Adipocyte (in vitro differentiated cells): ENCODE measurements around the gene CADM2.
A peak's percentile ranks its signal among the peaks of the same experiment; 100 is the strongest.

Experiments used
- DNase-seq: peaks from one replicate; pipeline ENCODE4 v3.0.0-alpha.2; 2015; ENCODE audit warnings: low read depth
- H3K27me3 ChIP-seq: replicated peaks from 2 replicates; pipeline ENCODE4 v1.7.0; 2013; ENCODE audit warnings: mild to moderate bottlenecking, low read length, moderate library complexity; ENCODE audit not compliant: control insufficient read depth, insufficient read depth
- H3K36me3 ChIP-seq: 2 replicates; pipeline ENCODE4 v1.7.0; 2013; ENCODE audit warnings: low read length, mild to moderate bottlenecking, moderate library complexity; ENCODE audit not compliant: control insufficient read depth, insufficient read depth, severe bottlenecking
- H3K4me1 ChIP-seq: 2 replicates; pipeline ENCODE4 v1.7.0; 2013; ENCODE audit warnings: mild to moderate bottlenecking, low read length, moderate library complexity; ENCODE audit not compliant: control insufficient read depth, insufficient read depth
- H3K4me3 ChIP-seq: 2 replicates; pipeline ENCODE4 v1.7.0; 2013; ENCODE audit warnings: mild to moderate bottlenecking, low read length, moderate library complexity
- H3K9ac ChIP-seq: 2 replicates; pipeline ENCODE4 v1.7.0; 2013; ENCODE audit warnings: mild to moderate bottlenecking, low read length, moderate library complexity
- H3K9me3 ChIP-seq: 2 replicates; pipeline ENCODE4 v1.7.0; 2013; ENCODE audit warnings: mild to moderate bottlenecking, low read length, moderate library complexity; ENCODE audit not compliant: control insufficient read depth

CADM2 gene

GRCh38 chr3:85574006-85574705 lies 615.4 kb downstream of the CADM2 start:
- Histone ChIP-seq H3K4me3 (no peak overlapping the region), H3K27me3 (no peaks in the 10 kb centered on the region), H3K4me1 (peaks cover 18% of the 10 kb centered on the region), H3K36me3 (no peaks in the 10 kb centered on the region), H3K9me3 (no peaks in the 10 kb centered on the region), H3K9ac (no peak overlapping the region)
- no peak for DNase-seq

GRCh38 chr3:85576091-85576690 lies 617.4 kb downstream of the CADM2 start:
- peak; percentile 74 for DNase-seq
- H3K9me3 ChIP-seq: no peaks in the 10 kb centered on the region
- H3K27me3 ChIP-seq: no peaks in the 10 kb centered on the region
- no peaks in the 10 kb centered on the region for H3K36me3 ChIP-seq
- no peak overlapping the region for H3K4me3 ChIP-seq
- H3K4me1 ChIP-seq: peaks cover 18% of the 10 kb centered on the region
- H3K9ac ChIP-seq: no peak overlapping the region

- no peak overlapping the region for H3K9ac ChIP-seq
Measured at GRCh38 chr3:85576697-85577200, 618.0 kb downstream of the CADM2 start.

GRCh38 chr3:85584779-85585356 lies 626.1 kb downstream of the CADM2 start:
- Histone ChIP-seq H3K36me3 (no peaks in the 10 kb centered on the region), H3K27me3 (peaks cover 5% of the 10 kb centered on the region), H3K4me1 (no peaks in the 10 kb centered on the region), H3K9ac (no peak overlapping the region), H3K4me3 (no peak overlapping the region), H3K9me3 (no peaks in the 10 kb centered on the region)
- DNase-seq: no peak

More at GRCh38 chr3:85576697-85577200, 618.0 kb downstream of the CADM2 start:
- Histone ChIP-seq H3K9me3 (no peaks in the 10 kb centered on the region), H3K36me3 (no peaks in the 10 kb centered on the region), H3K4me1 (peaks cover 16% of the 10 kb centered on the region), H3K27me3 (no peaks in the 10 kb centered on the region), H3K4me3 (no peak overlapping the region)
- DNase-seq: no peak

GRCh38 chr3:85586018-85586417 lies 627.2 kb downstream of the CADM2 start:
- Histone ChIP-seq H3K9ac (no peak overlapping the region), H3K36me3 (no peaks in the 10 kb centered on the region), H3K27me3 (peaks cover 5% of the 10 kb centered on the region), H3K4me3 (no peak overlapping the region), H3K9me3 (no peaks in the 10 kb centered on the region), H3K4me1 (no peaks in the 10 kb centered on the region)
- no peak for DNase-seq

- no peak for DNase-seq
- Histone ChIP-seq H3K27me3 (peaks cover 5% of the 10 kb centered on the region), H3K4me3 (no peak overlapping the region), H3K4me1 (no peaks in the 10 kb centered on the region), H3K9ac (no peak overlapping the region), H3K36me3 (no peaks in the 10 kb centered on the region), H3K9me3 (no peaks in the 10 kb centered on the region)
Measured at GRCh38 chr3:85589145-85589544, 630.4 kb downstream of the CADM2 start.

GRCh38 chr3:85591451-85591850 lies 632.7 kb downstream of the CADM2 start:
- Histone ChIP-seq H3K9me3 (no peaks in the 10 kb centered on the region), H3K4me1 (no peaks in the 10 kb centered on the region), H3K36me3 (no peaks in the 10 kb centered on the region), H3K4me3 (no peak overlapping the region), H3K27me3 (no peaks in the 10 kb centered on the region), H3K9ac (no peak overlapping the region)
- DNase-seq: no peak

- no peak overlapping the region for H3K9ac ChIP-seq
- DNase-seq: no peak
- H3K4me1 ChIP-seq: no peaks in the 10 kb centered on the region
- no peaks in the 10 kb centered on the region for H3K36me3 ChIP-seq
- H3K4me3 ChIP-seq: no peak overlapping the region
- H3K9me3 ChIP-seq: no peaks in the 10 kb centered on the region
- H3K27me3 ChIP-seq: no peaks in the 10 kb centered on the region
Measured at GRCh38 chr3:85592256-85592655, 633.5 kb downstream of the CADM2 start.

- no peak for DNase-seq
- no peak overlapping the region for H3K4me3 ChIP-seq
- H3K9ac ChIP-seq: no peak overlapping the region
- no peaks in the 10 kb centered on the region for H3K36me3 ChIP-seq
- H3K4me1 ChIP-seq: no peaks in the 10 kb centered on the region
- H3K9me3 ChIP-seq: no peaks in the 10 kb centered on the region
- no peaks in the 10 kb centered on the region for H3K27me3 ChIP-seq
Measured at GRCh38 chr3:85594676-85595075, 635.9 kb downstream of the CADM2 start.

- Histone ChIP-seq H3K4me3 (no peak overlapping the region), H3K27me3 (no peaks in the 10 kb centered on the region), H3K36me3 (no peaks in the 10 kb centered on the region), H3K9ac (no peak overlapping the region), H3K9me3 (no peaks in the 10 kb centered on the region), H3K4me1 (no peaks in the 10 kb centered on the region)
- no peak for DNase-seq
Measured at GRCh38 chr3:85603378-85603777, 644.6 kb downstream of the CADM2 start.

GRCh38 chr3:85604641-85605040 lies 645.9 kb downstream of the CADM2 start:
- Histone ChIP-seq H3K4me1 (no peaks in the 10 kb centered on the region), H3K9ac (no peak overlapping the region), H3K36me3 (no peaks in the 10 kb centered on the region), H3K4me3 (no peak overlapping the region), H3K9me3 (no peaks in the 10 kb centered on the region), H3K27me3 (no peaks in the 10 kb centered on the region)
- DNase-seq: no peak
